ENCODE results near the gene LRRC4B. TPM values are rescaled to one million over a fixed set of nuclear protein-coding genes. Genes with fewer than 3 reads are reported as not detected.

Gene LRRC4B
- total and polyA plus RNA-seq, 9 donors, result 5.7 to 16.1 (median 12.7) TPM

- Histone ChIP-seq H3K27ac (ENCODE audit: low read length) (peak overlapping the region; percentile 90), H3K4me3 (ENCODE audit: low read length) (peak overlapping the region; percentile 45)
- peak; percentile 70 for DNase-seq
Measured at GRCh38 chr19:50501568-50502475, 66.4 kb downstream of the LRRC4B start.

GRCh38 chr19:50501186-50501567 is 67.1 kb downstream of the LRRC4B start:
- Histone ChIP-seq H3K36me3 (ENCODE audit: control insufficient read depth, insufficient read depth, low read length) (no peaks in the 10 kb centered on the region), H3K4me1 (ENCODE audit: control insufficient read depth, insufficient read depth, low read length) (peaks cover 28% of the 10 kb centered on the region), H3K27me3 (ENCODE audit: control insufficient read depth, insufficient read depth, low read length) (peaks cover 6% of the 10 kb centered on the region), H3K4me3 (ENCODE audit: low read length) (peak overlapping the region; percentile 45), H3K27ac (ENCODE audit: low read length) (peak overlapping the region; percentile 90), H3K9me3 (replicated peaks; ENCODE audit: control insufficient read depth, low read depth, low read length) (no peaks in the 10 kb centered on the region)
- DNase-seq, result no peak
- 27% methylated on average over 9 of the region's 12 CpGs for WGBS (ENCODE audit: insufficient coverage)

More at GRCh38 chr19:50501568-50502475, 66.4 kb downstream of the LRRC4B start:
- H3K36me3 ChIP-seq (ENCODE audit: control insufficient read depth, insufficient read depth, low read length), result no peaks in the 10 kb centered on the region
- H3K9me3 ChIP-seq (replicated peaks; ENCODE audit: control insufficient read depth, low read depth, low read length), result no peaks in the 10 kb centered on the region
- 36% methylated on average over 17 of the region's 25 CpGs for WGBS (ENCODE audit: insufficient coverage)
- H3K4me1 ChIP-seq (ENCODE audit: control insufficient read depth, insufficient read depth, low read length), result peaks cover 23% of the 10 kb centered on the region
- peaks cover 6% of the 10 kb centered on the region for H3K27me3 ChIP-seq (ENCODE audit: control insufficient read depth, insufficient read depth, low read length)

GRCh38 chr19:50500753-50501151 is 67.5 kb downstream of the LRRC4B start:
- Histone ChIP-seq H3K27me3 (ENCODE audit: control insufficient read depth, insufficient read depth, low read length) (peaks cover 6% of the 10 kb centered on the region), H3K4me1 (ENCODE audit: control insufficient read depth, insufficient read depth, low read length) (peaks cover 28% of the 10 kb centered on the region), H3K9me3 (replicated peaks; ENCODE audit: control insufficient read depth, low read depth, low read length) (no peaks in the 10 kb centered on the region), H3K27ac (ENCODE audit: low read length) (peak overlapping the region; percentile 90), H3K4me3 (ENCODE audit: low read length) (peak overlapping the region; percentile 57), H3K36me3 (ENCODE audit: control insufficient read depth, insufficient read depth, low read length) (no peaks in the 10 kb centered on the region)
- WGBS (ENCODE audit: insufficient coverage), result 50% methylated on average over 4 of the region's 10 CpGs
- peak; percentile 79 for DNase-seq

GRCh38 chr19:50500060-50500752 is 68.0 kb downstream of the LRRC4B start:
- no peaks in the 10 kb centered on the region for H3K9me3 ChIP-seq (replicated peaks; ENCODE audit: control insufficient read depth, low read depth, low read length)
- H3K27ac ChIP-seq (ENCODE audit: low read length), result peak overlapping the region; percentile 90
- peaks cover 6% of the 10 kb centered on the region for H3K27me3 ChIP-seq (ENCODE audit: control insufficient read depth, insufficient read depth, low read length)
- H3K36me3 ChIP-seq (ENCODE audit: control insufficient read depth, insufficient read depth, low read length), result no peaks in the 10 kb centered on the region
- H3K4me3 ChIP-seq (ENCODE audit: low read length), result peak overlapping the region; percentile 57
- H3K4me1 ChIP-seq (ENCODE audit: control insufficient read depth, insufficient read depth, low read length), result peaks cover 26% of the 10 kb centered on the region
- DNase-seq, result peak; percentile 88
- 12% methylated on average over 17 of the region's 27 CpGs for WGBS (ENCODE audit: insufficient coverage)

- 59% methylated on average over 10 of the region's 11 CpGs for WGBS (ENCODE audit: insufficient coverage)
- Histone ChIP-seq H3K27me3 (ENCODE audit: control insufficient read depth, insufficient read depth, low read length) (peaks cover 6% of the 10 kb centered on the region), H3K9me3 (replicated peaks; ENCODE audit: control insufficient read depth, low read depth, low read length) (no peaks in the 10 kb centered on the region), H3K4me3 (ENCODE audit: low read length) (peak overlapping the region; percentile 57), H3K27ac (ENCODE audit: low read length) (peak overlapping the region; percentile 90), H3K36me3 (ENCODE audit: control insufficient read depth, insufficient read depth, low read length) (no peaks in the 10 kb centered on the region), H3K4me1 (ENCODE audit: control insufficient read depth, insufficient read depth, low read length) (peaks cover 26% of the 10 kb centered on the region)
- no peak for DNase-seq
Measured at GRCh38 chr19:50498219-50499056, 69.8 kb downstream of the LRRC4B start.

- H3K27me3 ChIP-seq (ENCODE audit: control insufficient read depth, insufficient read depth, low read length), result peaks cover 10% of the 10 kb centered on the region
- peak overlapping the region; percentile 90 for H3K27ac ChIP-seq (ENCODE audit: low read length)
- H3K9me3 ChIP-seq (replicated peaks; ENCODE audit: control insufficient read depth, low read depth, low read length), result no peaks in the 10 kb centered on the region
- DNase-seq, result no peak
- peaks cover 28% of the 10 kb centered on the region for H3K4me1 ChIP-seq (ENCODE audit: control insufficient read depth, insufficient read depth, low read length)
- peak overlapping the region; percentile 57 for H3K4me3 ChIP-seq (ENCODE audit: low read length)
- no peaks in the 10 kb centered on the region for H3K36me3 ChIP-seq (ENCODE audit: control insufficient read depth, insufficient read depth, low read length)
- WGBS (ENCODE audit: insufficient coverage), result 39% methylated on average over 5 of the region's 8 CpGs
Measured at GRCh38 chr19:50497022-50497405, 71.2 kb downstream of the LRRC4B start.

GRCh38 chr19:50496189-50497021 is 71.8 kb downstream of the LRRC4B start:
- H3K27me3 ChIP-seq (ENCODE audit: control insufficient read depth, insufficient read depth, low read length), result peaks cover 12% of the 10 kb centered on the region
- 49% methylated on average over 13 of the region's 30 CpGs for WGBS (ENCODE audit: insufficient coverage)
- H3K36me3 ChIP-seq (ENCODE audit: control insufficient read depth, insufficient read depth, low read length), result no peaks in the 10 kb centered on the region
- peak overlapping the region; percentile 90 for H3K27ac ChIP-seq (ENCODE audit: low read length)
- H3K4me1 ChIP-seq (ENCODE audit: control insufficient read depth, insufficient read depth, low read length), result peaks cover 28% of the 10 kb centered on the region
- DNase-seq, result peak; percentile 79
- H3K9me3 ChIP-seq (replicated peaks; ENCODE audit: control insufficient read depth, low read depth, low read length), result no peaks in the 10 kb centered on the region
- H3K4me3 ChIP-seq (ENCODE audit: low read length), result peak overlapping the region; percentile 57

- Histone ChIP-seq H3K36me3 (ENCODE audit: control insufficient read depth, insufficient read depth, low read length) (no peaks in the 10 kb centered on the region), H3K9me3 (replicated peaks; ENCODE audit: control insufficient read depth, low read depth, low read length) (no peaks in the 10 kb centered on the region), H3K4me3 (ENCODE audit: low read length) (no peak overlapping the region), H3K27me3 (ENCODE audit: control insufficient read depth, insufficient read depth, low read length) (peaks cover 11% of the 10 kb centered on the region), H3K4me1 (ENCODE audit: control insufficient read depth, insufficient read depth, low read length) (peaks cover 29% of the 10 kb centered on the region), H3K27ac (ENCODE audit: low read length) (no peak overlapping the region)
- no peak for DNase-seq
- WGBS (ENCODE audit: insufficient coverage), result 89% methylated on average over 2 of the region's 5 CpGs
Measured at GRCh38 chr19:50495020-50495531, 73.2 kb downstream of the LRRC4B start.

All from muscle of leg (tissue), 11 donors.